ENCODE data around the gene SH3TC2. TPM values are rescaled to one million over a fixed set of nuclear protein-coding genes. Genes with fewer than 3 reads are reported as not detected.

Gene SH3TC2
- total RNA-seq (under 1 TPM in 2 of 5 experiments, not detected in 3; 0.08 to 0.59 TPM), polyA plus RNA-seq (not detected), total RNA-seq (not detected)

DNA sequence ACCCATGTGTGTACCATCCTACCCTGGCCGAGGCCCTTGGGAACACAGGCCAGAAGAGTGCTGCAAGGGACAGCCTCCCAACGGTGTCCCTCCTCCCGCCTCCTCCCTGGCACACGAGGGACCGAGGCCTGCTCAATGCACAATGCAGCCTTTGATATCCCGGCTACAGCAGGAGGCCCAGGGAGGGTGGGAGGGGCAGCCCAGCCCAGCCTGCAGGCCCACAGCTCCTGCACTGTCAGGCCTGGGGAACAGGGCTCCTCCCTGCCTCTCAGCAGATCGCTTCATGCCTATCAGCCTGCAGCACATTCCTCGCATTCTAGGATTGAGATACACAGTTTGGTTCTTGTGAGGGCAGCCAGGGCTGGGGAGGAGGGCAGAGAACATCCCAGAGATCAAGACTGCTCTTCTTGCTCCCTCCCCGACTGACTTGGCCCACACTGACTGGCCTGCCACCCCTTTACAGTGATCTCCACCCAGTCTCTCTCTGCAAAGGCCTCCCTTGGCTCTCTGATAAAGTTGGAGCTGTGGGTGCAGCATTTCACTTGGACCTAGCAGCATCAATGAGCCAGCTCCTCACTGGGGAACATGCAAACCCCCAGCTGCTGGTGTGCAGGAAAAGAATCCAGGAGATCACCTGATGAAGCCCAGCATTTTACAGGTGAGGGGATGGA, at the start of gene SH3TC2:
Gene SH3TC2 (minus strand): TSS at position 46 of the 671 bp plus-strand sequence. CDS start 40 bp downstream, at position 6.
- no peaks in the 10 kb centered on the region for H3K4me1 Mint-ChIP-seq
- H3K27ac ChIP-seq (ENCODE audit: low read depth, low read length), result no peak within 1 kb of the TSS
- no peaks in the 10 kb centered on the region for H3K27me3 ChIP-seq (ENCODE audit: control insufficient read depth in 2 of 2, insufficient read depth in 2 of 2, low read length in 2 of 2)
- intact Hi-C loops (cut with micrococcal nuclease), result no loop called here
- H3K4me1 ChIP-seq (ENCODE audit: control insufficient read depth in 2 of 2, insufficient read depth in 2 of 2, low read length in 2 of 2), result no peaks in the 10 kb centered on the region
- H3K36me3 ChIP-seq (ENCODE audit: control insufficient read depth in 2 of 3, insufficient read depth in 3 of 3, low read length in 3 of 3), result no peaks in the 10 kb centered on the region
- ChIA-PET CTCF (no interaction called here), POLR2A (no interaction called here)
- peaks cover 0 to 28% (median 14%) of the 10 kb centered on the region in 5 donors for H3K27me3 Mint-ChIP-seq
- no peak within 1 kb of the TSS for H3K4me3 Mint-ChIP-seq
- no peak for ATAC-seq
- H3K36me3 Mint-ChIP-seq, result no peaks in the 10 kb centered on the region
- peaks cover 0 to 26% (median 6%) of the 10 kb centered on the region in 11 donors for H3K9me3 Mint-ChIP-seq
- H3K4me3 ChIP-seq (ENCODE audit: low read length), result no peak within 1 kb of the TSS
- H3K27ac Mint-ChIP-seq, result no peak within 1 kb of the TSS
- DNase-seq, result no peak
- no peaks in the 10 kb centered on the region for H3K9me3 ChIP-seq (ENCODE audit: control insufficient read depth in 2 of 3, low read length in 3 of 3)

DNA sequence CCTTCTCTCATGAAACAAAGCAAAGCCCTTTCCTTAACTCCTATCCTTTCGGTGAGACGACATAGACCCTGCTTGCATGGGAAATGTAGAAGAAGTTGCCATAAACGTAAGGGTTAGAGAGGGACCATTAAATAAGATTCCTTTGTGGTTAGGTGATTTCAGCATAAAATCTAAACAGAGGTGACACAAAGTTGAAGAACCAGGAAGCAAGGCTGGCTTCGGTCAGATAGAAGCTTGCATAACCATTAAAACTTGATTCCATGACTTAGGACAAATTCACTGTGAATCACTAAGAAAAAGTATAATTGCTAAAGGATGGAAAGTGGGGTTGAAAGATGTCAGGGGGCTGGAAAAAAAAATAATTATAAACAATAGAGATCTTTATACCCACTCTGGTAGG, 47.5 kb upstream of the SH3TC2 start:
- no peak overlapping the region for H3K27ac Mint-ChIP-seq
- Histone ChIP-seq H3K4me1 (ENCODE audit: control insufficient read depth in 2 of 2, insufficient read depth in 2 of 2, low read length in 2 of 2) (no peaks in the 10 kb centered on the region), H3K4me3 (ENCODE audit: low read length) (no peak overlapping the region), H3K36me3 (ENCODE audit: control insufficient read depth in 2 of 3, insufficient read depth in 3 of 3, low read length in 3 of 3) (no peaks in the 10 kb centered on the region), H3K9me3 (ENCODE audit: control insufficient read depth in 2 of 3, low read length in 3 of 3) (no peaks in the 10 kb centered on the region), H3K27me3 (ENCODE audit: control insufficient read depth in 2 of 2, insufficient read depth in 2 of 2, low read length in 2 of 2) (no peaks in the 10 kb centered on the region), H3K27ac (ENCODE audit: low read depth, low read length) (no peak overlapping the region)
- H3K9me3 Mint-ChIP-seq, result no peaks in the 10 kb centered on the region
- no peaks in the 10 kb centered on the region for H3K4me1 Mint-ChIP-seq
- H3K27me3 Mint-ChIP-seq, result peaks cover 0 to 12% (median 0%) of the 10 kb centered on the region in 5 donors
- ATAC-seq (no peak), DNase-seq (no peak)
- H3K4me3 Mint-ChIP-seq, result no peak overlapping the region
- intact Hi-C loops (cut with micrococcal nuclease), result loop anchor here in 1 of 2 donors (5.0 kb wide), 1 partner anchor 73 kb away; no protein-coding TSS in a partner anchor
- CTCF ChIA-PET, result no interaction called here
- no peaks in the 10 kb centered on the region for H3K36me3 Mint-ChIP-seq
- POLR2A ChIA-PET, result interaction anchor here (0.5 kb wide), 1 partner anchor 821 kb away, joined by 3 read pairs; no protein-coding TSS in a partner anchor

DNA sequence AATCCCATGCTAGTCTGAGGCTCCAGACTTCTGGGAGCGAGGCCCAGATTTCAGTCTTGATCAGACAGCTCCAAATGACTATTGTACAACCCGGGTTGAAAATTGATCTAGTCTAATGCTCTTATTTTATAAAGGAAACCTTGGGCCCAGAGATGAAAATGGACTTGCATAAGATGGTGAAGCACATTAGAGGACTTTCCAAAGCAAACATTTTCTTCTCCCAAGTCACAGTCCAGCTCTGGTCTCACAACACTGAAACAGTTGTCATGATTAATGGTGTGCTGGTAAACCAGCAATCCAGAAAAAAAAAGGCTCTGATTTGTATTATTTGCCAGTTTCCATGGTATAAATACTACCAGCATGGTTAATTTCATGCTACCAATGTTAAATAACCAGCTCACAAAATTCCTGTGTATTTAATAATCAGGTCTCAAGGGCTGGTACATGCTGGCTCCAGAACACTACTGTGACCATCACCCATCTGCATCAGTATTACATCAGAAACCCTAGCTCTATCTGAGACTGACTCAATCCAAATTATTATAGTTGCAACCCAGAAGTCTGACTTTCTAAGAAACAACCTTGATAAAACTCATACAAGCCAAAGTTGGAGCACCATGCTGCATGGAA, 45.9 kb upstream of the SH3TC2 start:
- Histone ChIP-seq H3K27me3 (ENCODE audit: control insufficient read depth in 2 of 2, insufficient read depth in 2 of 2, low read length in 2 of 2) (no peaks in the 10 kb centered on the region), H3K27ac (ENCODE audit: low read depth, low read length) (no peak overlapping the region), H3K4me1 (ENCODE audit: control insufficient read depth in 2 of 2, insufficient read depth in 2 of 2, low read length in 2 of 2) (no peaks in the 10 kb centered on the region), H3K36me3 (ENCODE audit: control insufficient read depth in 2 of 3, insufficient read depth in 3 of 3, low read length in 3 of 3) (no peaks in the 10 kb centered on the region), H3K4me3 (ENCODE audit: low read length) (no peak overlapping the region), H3K9me3 (ENCODE audit: control insufficient read depth in 2 of 3, low read length in 3 of 3) (no peaks in the 10 kb centered on the region)
- Mint-ChIP-seq H3K9me3 (no peaks in the 10 kb centered on the region), H3K36me3 (no peaks in the 10 kb centered on the region), H3K27me3 (peaks cover 0 to 10% (median 0%) of the 10 kb centered on the region in 5 donors), H3K27ac (no peak overlapping the region), H3K4me3 (no peak overlapping the region), H3K4me1 (no peaks in the 10 kb centered on the region)
- ATAC-seq (no peak), DNase-seq (no peak)
- intact Hi-C loops (cut with micrococcal nuclease), result no loop called here
- CTCF ChIA-PET, result interaction anchor here (0.6 kb wide), 1 partner anchor 490 kb away, joined by 3 read pairs; no protein-coding TSS in a partner anchor
- POLR2A ChIA-PET, result no interaction called here

DNA sequence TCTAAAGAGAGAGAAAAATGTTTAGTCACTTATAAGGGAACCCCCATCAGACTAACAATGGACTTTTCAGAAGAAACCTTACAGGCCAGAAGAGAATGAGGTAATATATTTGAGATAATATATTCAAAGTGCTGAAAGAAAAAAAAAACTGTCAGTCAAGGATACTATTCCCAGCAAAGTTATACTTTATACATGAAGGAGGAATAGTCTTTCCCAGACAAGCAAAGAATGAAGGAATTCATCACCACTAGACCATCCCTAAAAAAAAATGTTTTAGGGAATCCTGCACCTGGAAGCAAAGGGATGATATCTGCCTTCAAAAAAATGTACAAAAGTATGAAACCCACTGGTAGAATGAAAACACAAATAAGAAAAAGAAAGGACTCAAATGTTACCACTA, 37.5 kb upstream of the SH3TC2 start:
- POLR2A ChIA-PET, result no interaction called here
- Histone ChIP-seq H3K27me3 (ENCODE audit: control insufficient read depth in 2 of 2, insufficient read depth in 2 of 2, low read length in 2 of 2) (no peaks in the 10 kb centered on the region), H3K27ac (ENCODE audit: low read depth, low read length) (no peak overlapping the region), H3K36me3 (ENCODE audit: control insufficient read depth in 2 of 3, insufficient read depth in 3 of 3, low read length in 3 of 3) (no peaks in the 10 kb centered on the region), H3K9me3 (ENCODE audit: control insufficient read depth in 2 of 3, low read length in 3 of 3) (peaks cover 0 to 10% (median 0%) of the 10 kb centered on the region in 3 experiments), H3K4me1 (ENCODE audit: control insufficient read depth in 2 of 2, insufficient read depth in 2 of 2, low read length in 2 of 2) (no peaks in the 10 kb centered on the region), H3K4me3 (ENCODE audit: low read length) (no peak overlapping the region)
- Mint-ChIP-seq H3K4me3 (no peak overlapping the region), H3K27ac (no peak overlapping the region), H3K27me3 (peaks cover 0 to 17% (median 12%) of the 10 kb centered on the region in 5 donors), H3K4me1 (peaks cover 0 to 4% (median 0%) of the 10 kb centered on the region in 7 donors), H3K36me3 (peaks cover 0 to 20% (median 8%) of the 10 kb centered on the region in 5 donors), H3K9me3 (peaks cover 4 to 55% (median 41%) of the 10 kb centered on the region in 11 donors)
- ATAC-seq, result no peak
- no peak for DNase-seq
- CTCF ChIA-PET, result no interaction called here
- intact Hi-C loops (cut with micrococcal nuclease), result no loop called here

DNA sequence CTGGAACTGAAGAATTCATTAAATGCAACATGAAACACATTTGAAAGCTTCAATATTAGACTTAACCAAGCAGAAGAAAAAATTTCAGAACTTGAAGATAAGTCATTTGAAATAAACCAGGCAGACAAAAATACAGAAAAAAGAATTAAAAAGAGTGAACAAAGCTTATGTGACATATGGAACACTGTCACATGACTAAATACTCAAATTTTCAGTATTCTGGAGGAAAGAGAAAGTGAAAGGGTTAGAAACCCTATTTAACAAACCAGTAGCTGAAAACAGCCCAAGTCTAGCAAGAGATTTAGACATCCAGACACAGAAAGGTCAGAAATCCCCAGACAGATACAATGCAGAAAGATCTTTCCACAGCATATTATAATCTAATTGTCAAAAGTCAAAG, 37.1 kb upstream of the SH3TC2 start:
- Histone ChIP-seq H3K4me3 (ENCODE audit: low read length) (no peak overlapping the region), H3K36me3 (ENCODE audit: control insufficient read depth in 2 of 3, insufficient read depth in 3 of 3, low read length in 3 of 3) (no peaks in the 10 kb centered on the region), H3K27ac (ENCODE audit: low read depth, low read length) (no peak overlapping the region), H3K4me1 (ENCODE audit: control insufficient read depth in 2 of 2, insufficient read depth in 2 of 2, low read length in 2 of 2) (no peaks in the 10 kb centered on the region), H3K27me3 (ENCODE audit: control insufficient read depth in 2 of 2, insufficient read depth in 2 of 2, low read length in 2 of 2) (no peaks in the 10 kb centered on the region), H3K9me3 (ENCODE audit: control insufficient read depth in 2 of 3, low read length in 3 of 3) (peaks cover 0 to 10% (median 0%) of the 10 kb centered on the region in 3 experiments)
- Mint-ChIP-seq H3K27ac (no peak overlapping the region), H3K27me3 (peaks cover 0 to 17% (median 12%) of the 10 kb centered on the region in 5 donors), H3K4me1 (peaks cover 0 to 4% (median 0%) of the 10 kb centered on the region in 7 donors), H3K4me3 (no peak overlapping the region), H3K36me3 (peaks cover 0 to 20% (median 8%) of the 10 kb centered on the region in 5 donors), H3K9me3 (peaks cover 4 to 59% (median 43%) of the 10 kb centered on the region in 11 donors)
- ChIA-PET POLR2A (interaction anchor here (0.6 kb wide), 1 partner anchor 13 kb away, joined by 3 read pairs; no protein-coding TSS in a partner anchor), CTCF (no interaction called here)
- DNase-seq (no peak), ATAC-seq (no peak)
- intact Hi-C loops (cut with micrococcal nuclease), result no loop called here

DNA sequence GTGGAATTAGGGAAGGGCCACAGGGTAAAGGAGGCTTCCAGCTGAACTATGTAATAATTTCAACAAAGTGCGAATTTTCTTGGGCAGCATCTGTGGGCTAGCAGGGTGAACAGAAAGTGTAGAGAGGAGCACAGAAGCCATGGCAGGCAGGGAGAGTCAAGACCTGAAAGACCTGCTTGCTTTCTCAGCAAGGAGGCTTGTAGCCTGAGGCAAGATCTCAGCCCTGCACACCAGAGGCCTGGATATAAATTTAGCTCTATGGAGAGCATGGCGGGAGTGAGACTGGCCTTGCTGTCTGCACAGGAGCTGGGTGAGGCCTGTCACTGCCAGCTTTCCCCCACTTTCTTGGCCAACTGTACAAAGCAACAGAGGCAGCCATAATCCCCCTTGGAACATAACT, 32.1 kb upstream of the SH3TC2 start:
- ChIA-PET POLR2A (no interaction called here), CTCF (no interaction called here)
- Mint-ChIP-seq H3K27me3 (peaks cover 3 to 46% (median 36%) of the 10 kb centered on the region in 5 donors), H3K4me1 (peaks cover 0 to 2% (median 0%) of the 10 kb centered on the region in 7 donors), H3K27ac (no peak overlapping the region), H3K4me3 (no peak overlapping the region), H3K9me3 (peaks cover 8 to 60% (median 46%) of the 10 kb centered on the region in 11 donors), H3K36me3 (peaks cover 0 to 24% (median 7%) of the 10 kb centered on the region in 5 donors)
- H3K27ac ChIP-seq (ENCODE audit: low read depth, low read length), result no peak overlapping the region
- H3K27me3 ChIP-seq (ENCODE audit: control insufficient read depth in 2 of 2, insufficient read depth in 2 of 2, low read length in 2 of 2), result no peaks in the 10 kb centered on the region
- no peak overlapping the region for H3K4me3 ChIP-seq (ENCODE audit: low read length)
- intact Hi-C loops (cut with micrococcal nuclease), result no loop called here
- H3K9me3 ChIP-seq (ENCODE audit: control insufficient read depth in 2 of 3, low read length in 3 of 3), result peaks cover 0 to 7% (median 0%) of the 10 kb centered on the region in 3 experiments
- H3K36me3 ChIP-seq (ENCODE audit: control insufficient read depth in 2 of 3, insufficient read depth in 3 of 3, low read length in 3 of 3), result no peaks in the 10 kb centered on the region
- ATAC-seq (no peak), DNase-seq (no peak)
- no peaks in the 10 kb centered on the region for H3K4me1 ChIP-seq (ENCODE audit: control insufficient read depth in 2 of 2, insufficient read depth in 2 of 2, low read length in 2 of 2)
